Medulla oblongata (tissue), 1 donor: Measurements from ENCODE around the gene AFTPH.

Source experiments
- DNase-seq: peaks from one replicate; pipeline ENCODE4 v3.0.0-alpha.2; 2015; ENCODE audit errors: extremely low spot score

AFTPH gene

GRCh38 chr2:64632835-64633819 is 109.0 kb downstream of the AFTPH start:
- DNase-seq: no peak

GRCh38 chr2:64634345-64635267 is 110.5 kb downstream of the AFTPH start:
- no peak for DNase-seq

- no peak for DNase-seq
These were observed 112.1 kb downstream of the AFTPH start for GRCh38 chr2:64635976-64636911.

GRCh38 chr2:64637000-64637635 is 113.0 kb downstream of the AFTPH start:
- DNase-seq: no peak

- no peak for DNase-seq
These were observed 113.8 kb downstream of the AFTPH start for GRCh38 chr2:64637931-64638330.

- no peak for DNase-seq
These were observed 114.5 kb downstream of the AFTPH start for GRCh38 chr2:64638502-64639120.

GRCh38 chr2:64639691-64640090 is 115.6 kb downstream of the AFTPH start:
- DNase-seq: no peak

GRCh38 chr2:64640153-64641044 is 116.3 kb downstream of the AFTPH start:
- peak; percentile 58 for DNase-seq

- no peak for DNase-seq
These were observed 117.5 kb downstream of the AFTPH start for GRCh38 chr2:64641599-64641998.
